Activated naive CD4-positive, alpha-beta T cell treated with anti-CD3 and anti-CD28 coated beads for 36 hours (primary cell): ENCODE data around the gene COPS6. TPM values are rescaled to one million over a fixed set of nuclear protein-coding genes. Genes with fewer than 3 reads are reported as not detected.
A peak's percentile ranks its signal among the peaks of the same experiment; 100 is the strongest.

Experiments used
- CTCF ChIA-PET: fragments of 350-600 bp; sonication (Branson Sonifier 250); formaldehyde crosslinking; loops from one replicate; lab custom pipeline; 2021; ENCODE audit warnings: antibody characterized with exemption; lab: Charles Lee
- DNase-seq: peaks from one replicate; pipeline ENCODE4 v3.0.0-alpha.2; 2020
- H3K27ac Mint-ChIP-seq: one replicate; pipeline ENCODE4 v1.8.0; 2021; ENCODE audit warnings: mild to moderate bottlenecking, mixed read lengths
- H3K27me3 Mint-ChIP-seq: one replicate; pipeline ENCODE4 v1.8.0; 2021; ENCODE audit warnings: low read depth, mixed read lengths
- H3K36me3 Mint-ChIP-seq: one replicate; pipeline ENCODE4 v1.8.0; 2021; ENCODE audit warnings: low read depth, mixed read lengths
- H3K4me1 Mint-ChIP-seq: one replicate; pipeline ENCODE4 v1.8.0; 2021; ENCODE audit warnings: low read depth, mixed read lengths
- H3K4me3 Mint-ChIP-seq: one replicate; pipeline ENCODE4 v1.8.0; 2021; ENCODE audit warnings: mild to moderate bottlenecking, moderate library complexity, mixed read lengths
- H3K9me3 Mint-ChIP-seq: one replicate; pipeline ENCODE4 v1.8.0; 2021; ENCODE audit warnings: mixed read lengths
- intact Hi-C: fragments of 100-400 bp; cut with micrococcal nuclease; formaldehyde crosslinking; loops from one replicate; pipeline ENCODE4 v1.15.1; 2023
- total RNA-seq, 2 experiments: library from RNA; stranded (reverse); gene quantifications; one replicate each; pipeline ENCODE4 v1.2.3, GENCODE V29; 2021

COPS6 gene
- total RNA-seq, 2 experiments from 2014 or later: 97.1 to 97.8 TPM

DNA sequence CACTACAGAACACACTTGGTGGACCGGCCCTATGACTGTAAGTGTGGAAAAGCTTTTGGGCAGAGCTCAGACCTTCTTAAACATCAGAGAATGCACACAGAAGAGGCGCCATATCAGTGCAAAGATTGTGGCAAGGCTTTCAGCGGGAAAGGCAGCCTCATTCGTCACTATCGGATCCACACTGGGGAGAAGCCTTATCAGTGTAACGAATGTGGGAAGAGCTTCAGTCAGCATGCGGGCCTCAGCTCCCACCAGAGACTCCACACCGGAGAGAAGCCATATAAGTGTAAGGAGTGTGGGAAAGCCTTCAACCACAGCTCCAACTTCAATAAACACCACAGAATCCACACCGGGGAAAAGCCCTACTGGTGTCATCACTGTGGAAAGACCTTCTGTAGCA, 24.6 kb upstream of the COPS6 start:
- Mint-ChIP-seq H3K27ac (no peak overlapping the region), H3K4me3 (no peak overlapping the region), H3K4me1 (no peaks in the 10 kb centered on the region), H3K9me3 (no peaks in the 10 kb centered on the region), H3K36me3 (peaks cover 26% of the 10 kb centered on the region), H3K27me3 (no peaks in the 10 kb centered on the region)
- intact Hi-C loops: no loop called here
- CTCF ChIA-PET: interaction anchor here (0.8 to 1.0 kb wide), 2 partner anchors 62 to 70 kb away, joined by 3 to 4 read pairs; partner anchors contain the start of gene MBLAC1
- DNase-seq: no peak

DNA sequence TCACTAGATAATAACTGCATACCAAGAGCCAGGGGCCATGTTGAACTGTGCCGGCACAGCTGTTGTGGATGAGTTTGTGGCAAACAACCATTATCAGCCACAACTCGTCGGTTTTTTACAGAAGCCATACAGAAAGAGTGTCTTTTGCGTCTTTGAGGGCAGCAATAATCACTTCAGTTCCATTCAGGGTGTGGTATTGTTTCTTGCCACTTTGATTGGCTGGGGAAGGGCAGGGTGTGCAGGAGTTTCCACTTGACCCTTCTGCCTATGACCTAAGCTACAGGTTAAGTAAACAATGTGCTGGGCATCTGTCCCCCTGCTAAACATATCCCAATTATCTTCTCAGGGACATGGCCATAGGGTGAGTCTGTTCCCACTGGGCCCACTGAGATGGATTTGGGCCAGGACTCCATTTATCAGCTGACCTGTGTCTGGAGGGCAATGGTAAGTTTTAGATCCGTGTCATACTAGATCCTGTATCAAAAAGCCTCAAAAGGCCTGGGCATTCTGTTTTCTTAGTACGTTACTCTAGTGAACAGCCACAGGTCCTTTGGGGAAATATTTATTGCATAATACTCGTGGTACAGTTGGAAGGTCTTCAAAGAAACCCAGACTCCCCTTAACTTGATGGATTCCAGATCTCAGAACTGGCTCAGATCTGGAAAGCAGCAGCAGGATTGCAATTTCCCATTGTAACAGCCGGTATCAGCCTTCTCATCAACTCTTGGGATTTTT, 23.1 kb upstream of the COPS6 start:
- H3K27me3 Mint-ChIP-seq: no peaks in the 10 kb centered on the region
- H3K9me3 Mint-ChIP-seq: peaks cover 11% of the 10 kb centered on the region
- H3K4me1 Mint-ChIP-seq: no peaks in the 10 kb centered on the region
- CTCF ChIA-PET: no interaction called here
- H3K27ac Mint-ChIP-seq: no peak overlapping the region
- peaks cover 38% of the 10 kb centered on the region for H3K36me3 Mint-ChIP-seq
- intact Hi-C loops: no loop called here
- H3K4me3 Mint-ChIP-seq: no peak overlapping the region
- no peak for DNase-seq

DNA sequence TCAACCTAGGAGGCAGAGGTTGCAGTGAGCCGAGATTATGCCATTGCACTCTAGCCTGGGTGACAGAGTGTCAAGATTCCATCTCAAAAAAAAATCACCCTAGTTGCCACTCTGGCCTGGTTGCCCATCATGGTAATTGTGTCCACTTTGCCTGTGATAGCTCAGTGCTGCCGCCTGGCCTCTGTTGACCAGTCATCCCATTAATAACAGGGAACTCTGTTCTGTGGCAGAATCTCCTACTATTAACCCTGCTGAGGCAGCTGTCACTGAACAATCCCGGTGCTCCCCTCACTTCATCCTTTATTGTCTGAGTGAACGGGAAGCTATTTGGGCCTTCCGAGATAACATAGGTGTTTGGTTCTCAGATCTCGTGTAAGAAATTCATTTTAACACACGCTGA, 21.8 kb upstream of the COPS6 start:
- DNase-seq: no peak
- H3K27ac Mint-ChIP-seq: no peak overlapping the region
- peaks cover 24% of the 10 kb centered on the region for H3K9me3 Mint-ChIP-seq
- H3K4me1 Mint-ChIP-seq: no peaks in the 10 kb centered on the region
- no peak overlapping the region for H3K4me3 Mint-ChIP-seq
- H3K36me3 Mint-ChIP-seq: peaks cover 51% of the 10 kb centered on the region
- CTCF ChIA-PET: no interaction called here
- intact Hi-C loops: no loop called here
- H3K27me3 Mint-ChIP-seq: no peaks in the 10 kb centered on the region

DNA sequence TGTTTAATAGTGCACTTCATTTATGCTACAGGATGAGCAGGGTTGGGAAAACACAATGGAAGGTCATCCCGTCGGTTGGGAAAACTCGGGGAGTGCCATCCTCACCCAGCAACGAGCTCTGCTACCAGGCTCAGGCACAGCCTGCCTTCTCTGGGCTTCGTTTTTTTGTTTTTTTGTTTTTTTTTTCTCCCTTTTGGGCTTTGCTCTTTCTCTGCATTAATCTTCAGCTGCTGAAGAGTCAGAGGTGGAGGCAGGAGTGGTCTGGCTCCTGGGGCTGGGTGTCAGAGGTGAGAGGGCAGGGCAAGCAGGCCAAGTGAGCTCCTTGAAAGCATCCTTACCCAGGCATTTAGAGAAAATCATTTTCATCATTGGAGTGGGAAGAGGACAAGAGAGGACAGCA, 18.8 kb upstream of the COPS6 start:
- Mint-ChIP-seq H3K27me3 (no peaks in the 10 kb centered on the region), H3K27ac (no peak overlapping the region), H3K4me1 (no peaks in the 10 kb centered on the region), H3K4me3 (no peak overlapping the region), H3K36me3 (peaks cover 65% of the 10 kb centered on the region), H3K9me3 (peaks cover 36% of the 10 kb centered on the region)
- intact Hi-C loops: no loop called here
- DNase-seq: no peak
- CTCF ChIA-PET: interaction anchor here (1.4 to 2.5 kb wide), 2 partner anchors 18 to 33 kb away, joined by 3 to 7 read pairs; no protein-coding TSS in a partner anchor

DNA sequence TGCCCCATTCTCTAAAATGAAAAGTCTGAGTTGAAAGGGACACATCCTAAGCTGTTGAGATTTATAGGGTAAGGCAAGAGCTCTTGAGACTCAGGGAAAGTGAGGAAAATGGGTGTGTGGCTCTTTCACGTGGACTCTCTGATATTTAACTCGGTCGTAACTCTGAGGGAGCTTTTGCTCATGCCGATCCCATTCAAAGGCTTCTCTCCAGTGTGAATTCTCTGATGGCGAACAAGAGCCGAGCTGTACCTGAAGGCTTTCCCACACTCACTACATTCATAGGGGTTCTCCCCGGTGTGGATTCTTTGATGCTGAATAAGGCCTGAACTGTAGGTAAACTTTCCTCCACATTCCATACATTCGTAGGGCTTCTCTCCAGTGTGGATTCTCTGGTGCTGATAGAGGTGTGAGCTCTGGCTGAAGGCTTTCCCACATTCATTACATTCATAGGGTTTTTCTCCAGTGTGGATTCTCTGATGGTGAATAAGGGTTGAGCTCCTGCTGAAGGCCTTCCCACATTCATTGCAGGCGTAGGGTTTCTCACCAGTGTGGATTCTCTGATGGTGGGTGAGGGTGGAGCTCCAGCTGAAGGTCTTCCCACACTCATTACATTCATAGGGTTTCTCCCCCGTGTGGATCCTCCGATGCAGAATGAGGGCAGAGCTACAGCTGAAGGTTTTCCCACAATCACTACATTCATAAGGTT, 17.6 kb upstream of the COPS6 start:
- Mint-ChIP-seq H3K4me1 (no peaks in the 10 kb centered on the region), H3K4me3 (no peak overlapping the region), H3K27me3 (no peaks in the 10 kb centered on the region), H3K9me3 (peaks cover 36% of the 10 kb centered on the region), H3K27ac (no peak overlapping the region), H3K36me3 (peaks cover 75% of the 10 kb centered on the region)
- CTCF ChIA-PET: interaction anchor here (0.7 to 2.5 kb wide), 5 partner anchors 19 to 75 kb away, joined by 3 to 7 read pairs (median 3); no protein-coding TSS in a partner anchor
- intact Hi-C loops: no loop called here
- DNase-seq: no peak

DNA sequence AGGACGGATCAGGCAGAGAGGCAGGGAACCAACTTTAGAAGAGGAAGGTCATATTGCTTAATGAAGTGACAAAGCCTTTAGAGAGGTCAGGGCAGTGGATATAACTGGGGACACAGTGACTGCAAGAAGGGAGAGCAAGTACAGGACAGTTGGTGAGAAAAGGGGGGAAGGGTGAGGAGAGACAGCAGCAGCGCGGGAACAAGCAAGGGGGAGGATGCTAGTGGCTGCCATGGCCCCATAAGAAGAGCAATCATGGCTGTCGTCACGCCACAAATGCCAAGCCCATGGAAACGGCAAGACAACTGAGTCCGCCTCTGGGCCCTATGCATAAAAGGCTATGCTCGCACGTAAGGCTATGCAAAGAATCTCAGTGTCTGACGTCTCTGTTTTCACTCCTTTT, 16.3 kb upstream of the COPS6 start:
- Mint-ChIP-seq H3K27me3 (no peaks in the 10 kb centered on the region), H3K9me3 (peaks cover 36% of the 10 kb centered on the region), H3K36me3 (peaks cover 80% of the 10 kb centered on the region), H3K27ac (no peak overlapping the region), H3K4me3 (no peak overlapping the region), H3K4me1 (no peaks in the 10 kb centered on the region)
- intact Hi-C loops: no loop called here
- DNase-seq: no peak
- CTCF ChIA-PET: no interaction called here

DNA sequence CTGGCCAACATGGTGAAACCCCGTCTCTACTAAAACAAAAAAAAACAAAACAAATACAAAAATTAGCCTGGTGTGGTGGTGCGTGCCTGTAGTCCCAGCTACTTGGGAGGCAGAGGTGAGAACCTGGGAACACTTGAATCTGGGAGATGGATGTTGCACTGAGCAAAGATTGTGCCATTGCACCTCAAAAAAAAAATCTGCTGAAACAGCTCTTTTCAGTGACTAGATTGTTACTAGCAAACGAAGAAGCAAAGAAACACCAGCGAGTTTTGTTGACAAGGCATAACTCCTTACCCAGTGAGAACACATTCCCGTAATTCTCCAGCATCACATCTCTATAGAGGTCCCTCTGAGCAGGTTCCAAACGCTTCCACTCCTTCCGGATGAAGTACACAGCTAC, 13.9 kb upstream of the COPS6 start:
- Mint-ChIP-seq H3K27ac (no peak overlapping the region), H3K27me3 (no peaks in the 10 kb centered on the region)

DNA sequence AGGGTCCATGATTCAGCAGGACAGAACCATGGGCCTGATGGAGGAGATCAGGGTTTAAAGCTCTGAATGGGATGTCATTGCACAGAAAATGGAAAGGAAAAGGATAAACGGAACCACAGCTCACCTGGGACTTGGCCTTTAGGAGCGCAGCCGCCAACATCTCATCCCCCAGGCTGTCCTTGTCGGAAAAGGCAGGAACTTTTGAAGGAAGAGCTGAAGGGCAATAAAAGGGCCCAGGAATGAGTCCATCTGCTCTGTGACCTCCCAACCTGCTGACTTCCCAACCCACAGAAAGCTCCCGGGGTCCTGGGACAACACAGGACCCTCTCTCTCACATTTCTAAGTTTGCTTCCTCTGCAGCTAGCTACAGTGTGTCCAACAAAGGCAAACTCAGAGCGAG, 13.4 kb upstream of the COPS6 start:
- intact Hi-C loops: no loop called here
- no peak overlapping the region for H3K4me3 Mint-ChIP-seq
- peaks cover 27% of the 10 kb centered on the region for H3K9me3 Mint-ChIP-seq
- H3K27me3 Mint-ChIP-seq: no peaks in the 10 kb centered on the region
- CTCF ChIA-PET: interaction anchor here (1.2 kb wide), 1 partner anchor 82 kb away, joined by 3 read pairs; no protein-coding TSS in a partner anchor
- H3K4me1 Mint-ChIP-seq: peaks cover 13% of the 10 kb centered on the region
- H3K27ac Mint-ChIP-seq: no peak overlapping the region
- DNase-seq: no peak
- H3K36me3 Mint-ChIP-seq: peaks cover 71% of the 10 kb centered on the region

More for the DNA sequence above, 13.9 kb upstream of the COPS6 start:
- Mint-ChIP-seq H3K9me3 (peaks cover 32% of the 10 kb centered on the region), H3K4me1 (peaks cover 8% of the 10 kb centered on the region), H3K36me3 (peaks cover 76% of the 10 kb centered on the region), H3K4me3 (no peak overlapping the region)
- CTCF ChIA-PET: no interaction called here
- intact Hi-C loops: no loop called here
- DNase-seq: no peak

DNA sequence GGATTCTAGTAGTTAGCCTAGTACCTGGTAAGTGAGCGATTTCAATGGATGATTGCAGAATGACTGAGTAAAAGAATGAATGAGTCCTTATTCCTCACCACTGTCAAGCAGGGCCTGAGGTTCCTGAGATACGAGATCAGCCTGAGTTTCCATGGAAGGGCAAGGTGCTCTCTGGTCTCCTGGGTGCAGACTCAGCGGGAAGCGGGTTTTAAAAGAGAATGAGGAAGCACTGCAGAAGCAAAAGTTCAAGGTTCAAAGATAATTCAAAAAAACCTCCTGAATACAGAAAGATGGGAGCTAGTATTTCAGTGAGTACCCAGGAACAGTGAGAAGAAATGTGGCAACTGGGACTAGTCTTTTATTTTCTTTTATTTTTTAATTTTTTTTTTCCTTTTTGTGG, 11.6 kb upstream of the COPS6 start:
- H3K4me1 Mint-ChIP-seq: peaks cover 22% of the 10 kb centered on the region
- CTCF ChIA-PET: interaction anchor here (0.6 to 0.7 kb wide), 2 partner anchors 13 to 61 kb away, joined by 3 read pairs; no protein-coding TSS in a partner anchor
- peaks cover 55% of the 10 kb centered on the region for H3K36me3 Mint-ChIP-seq
- peaks cover 9% of the 10 kb centered on the region for H3K9me3 Mint-ChIP-seq
- H3K4me3 Mint-ChIP-seq: no peak overlapping the region
- intact Hi-C loops: no loop called here
- DNase-seq: no peak
- H3K27me3 Mint-ChIP-seq: no peaks in the 10 kb centered on the region
- no peak overlapping the region for H3K27ac Mint-ChIP-seq

DNA sequence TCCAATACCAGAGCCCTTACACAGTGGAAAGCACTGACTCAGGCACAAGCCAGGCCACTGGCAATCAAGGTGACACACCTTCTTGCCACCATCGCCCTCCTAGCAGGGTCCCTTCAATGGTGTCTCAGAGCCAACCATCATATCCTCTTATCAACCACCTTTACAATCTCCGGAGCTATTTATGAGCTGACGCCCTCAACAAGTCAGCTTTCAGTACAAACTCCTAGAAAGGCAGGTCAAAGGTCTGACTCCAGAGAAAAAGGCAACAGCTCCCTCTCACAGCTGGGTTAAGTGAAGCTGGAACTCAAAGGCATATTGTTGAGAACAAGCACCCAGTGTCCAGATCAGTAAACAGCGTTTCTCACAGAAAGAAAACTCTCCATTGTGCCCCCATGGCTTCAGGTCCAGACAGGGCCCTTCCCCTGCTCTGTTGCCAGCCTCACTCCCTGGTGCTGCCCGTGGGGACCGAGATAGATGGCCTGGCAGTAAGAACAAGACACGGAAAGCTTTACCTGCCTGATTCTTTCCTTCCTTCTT, 9.7 kb upstream of the COPS6 start:
- no peak overlapping the region for H3K27ac Mint-ChIP-seq
- peaks cover 37% of the 10 kb centered on the region for H3K36me3 Mint-ChIP-seq
- no peaks in the 10 kb centered on the region for H3K27me3 Mint-ChIP-seq
- CTCF ChIA-PET: interaction anchor here (1.2 kb wide), 1 partner anchor 22 kb away, joined by 3 read pairs; no protein-coding TSS in a partner anchor
- peaks cover 29% of the 10 kb centered on the region for H3K4me1 Mint-ChIP-seq
- no peak overlapping the region for H3K4me3 Mint-ChIP-seq
- H3K9me3 Mint-ChIP-seq: no peaks in the 10 kb centered on the region
- intact Hi-C loops: no loop called here
- no peak for DNase-seq

DNA sequence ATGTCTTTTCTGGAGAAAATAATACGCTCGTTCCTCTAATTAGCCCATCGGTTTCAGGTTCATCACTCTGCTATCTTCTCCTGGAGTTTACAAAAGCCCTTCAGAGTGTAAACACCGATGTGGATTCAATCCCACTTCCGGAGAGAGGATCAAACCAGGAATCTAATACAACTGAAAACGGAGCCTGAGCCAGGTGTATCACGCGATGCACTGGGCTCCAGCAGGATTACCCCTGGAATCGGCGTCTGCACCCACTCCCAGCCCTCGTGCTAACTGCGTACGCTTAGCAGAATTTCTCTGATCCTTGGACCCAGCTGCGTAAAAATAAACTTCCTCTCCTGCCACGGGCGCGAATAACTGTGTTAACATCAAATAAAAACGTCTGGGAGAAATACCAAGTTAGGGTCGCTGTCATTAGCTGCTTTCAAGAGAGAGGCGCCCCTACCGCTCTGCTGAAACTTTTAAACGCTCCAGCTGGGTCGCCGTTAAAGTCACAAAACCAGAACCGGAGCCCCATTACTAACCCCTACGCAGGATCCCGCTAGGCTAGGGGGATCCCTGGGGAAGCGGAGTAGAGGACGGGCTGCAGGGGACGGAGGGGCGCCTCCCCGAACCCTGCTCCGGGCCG, 7.7 kb upstream of the COPS6 start:
- peaks cover 18% of the 10 kb centered on the region for H3K36me3 Mint-ChIP-seq
- CTCF ChIA-PET: interaction anchor here (1.5 kb wide), 1 partner anchor 65 kb away, joined by 3 read pairs; no protein-coding TSS in a partner anchor
- peaks cover 29% of the 10 kb centered on the region for H3K4me1 Mint-ChIP-seq
- intact Hi-C loops: loop anchor here (1.0 to 5.0 kb wide), 9 partner anchors 20 to 346 kb away; partner anchors contain the start of genes AP4M1, MBLAC1, MCM7 and MEPCE
- no peaks in the 10 kb centered on the region for H3K27me3 Mint-ChIP-seq
- peak overlapping the region; percentile 88 for H3K4me3 Mint-ChIP-seq
- H3K27ac Mint-ChIP-seq: peak overlapping the region; percentile 86
- H3K9me3 Mint-ChIP-seq: no peaks in the 10 kb centered on the region
- peak; percentile 22 for DNase-seq
